Activated CD8-positive, alpha-beta memory T cell treated with anti-CD3 and anti-CD28 coated beads for 48 hours (primary cell): Measurements from ENCODE around the gene EREG.
"Not testable (repeated sequence)": the region's sequence is repeated elsewhere in the genome, so short reads cannot be mapped to it uniquely, and the experiment has no call there.

ENCODE experiments used
- DNase-seq, 3 experiments: peaks; one replicate each; pipeline ENCODE4 v3.0.0-alpha.2; 2020; ENCODE audit warnings: low read depth in 2 of 3, low spot score in 2 of 3

Gene EREG

GRCh38 chr4:74340421-74340820 is 24.5 kb upstream of the EREG start:
- not testable (repeated sequence) for DNase-seq

- no peak for DNase-seq
Measured at GRCh38 chr4:74344031-74344430, 20.9 kb upstream of the EREG start.

- DNase-seq: no peak
Measured at GRCh38 chr4:74353858-74354257, 11.1 kb upstream of the EREG start.

GRCh38 chr4:74357965-74358364 is 7.0 kb upstream of the EREG start:
- no peak for DNase-seq

- no peak for DNase-seq
Measured at GRCh38 chr4:74361671-74362070, 3.3 kb upstream of the EREG start.

GRCh38 chr4:74362347-74362746 is 2.6 kb upstream of the EREG start:
- no peak for DNase-seq

- no peak for DNase-seq
Measured at GRCh38 chr4:74364256-74364651, 691 bp upstream of the EREG start.

GRCh38 chr4:74365761-74366160 is 816 bp downstream of the EREG start:
- DNase-seq: no peak

GRCh38 chr4:74366367-74366911 is 1.5 kb downstream of the EREG start:
- DNase-seq: no peak

GRCh38 chr4:74367656-74368290 is 2.8 kb downstream of the EREG start:
- DNase-seq: no peak

- DNase-seq: no peak
Measured at GRCh38 chr4:74368596-74368995, 3.7 kb downstream of the EREG start.

- no peak for DNase-seq
Measured at GRCh38 chr4:74369855-74370254, 4.9 kb downstream of the EREG start.

GRCh38 chr4:74370912-74371311 is 6.0 kb downstream of the EREG start:
- no peak for DNase-seq

- no peak for DNase-seq
Measured at GRCh38 chr4:74374128-74374527, 9.2 kb downstream of the EREG start.

- no peak for DNase-seq
Measured at GRCh38 chr4:74374561-74375327, 9.8 kb downstream of the EREG start.

GRCh38 chr4:74375824-74376426 is 11.0 kb downstream of the EREG start:
- DNase-seq: no peak

GRCh38 chr4:74376888-74377483 is 12.0 kb downstream of the EREG start:
- no peak for DNase-seq

- DNase-seq: no peak
Measured at GRCh38 chr4:74377714-74378113, 12.8 kb downstream of the EREG start.

GRCh38 chr4:74378573-74378972 is 13.6 kb downstream of the EREG start:
- no peak for DNase-seq

GRCh38 chr4:74379912-74380311 is 15.0 kb downstream of the EREG start:
- no peak for DNase-seq

- DNase-seq: no peak
Measured at GRCh38 chr4:74385386-74385785, 20.4 kb downstream of the EREG start.

- DNase-seq: no peak
Measured at GRCh38 chr4:74386159-74386558, 21.2 kb downstream of the EREG start.
